ENCODE data around the gene RGS7BP. TPM values are rescaled to one million over a fixed set of nuclear protein-coding genes. Genes with fewer than 3 reads are reported as not detected.

The RGS7BP gene
- total RNA-seq, 1 donor from 2014 or later = 1.0 TPM

- TF ChIP-seq CTCF (IDR thresholded peaks at IDR 0.05; ENCODE audit: unreplicated experiment) = no peak
- no peak overlapping the region for H3K4me3 Mint-ChIP-seq
- DNase-seq (ENCODE audit: low spot score in 2 of 2, unreplicated experiment in 2 of 2) = no peak
- H3K36me3 Mint-ChIP-seq = no peaks in the 10 kb centered on the region
- H3K27ac Mint-ChIP-seq = no peak overlapping the region
- peaks cover 41% of the 10 kb centered on the region for H3K27me3 Mint-ChIP-seq (ENCODE audit: low read depth)
- H3K4me1 Mint-ChIP-seq = no peaks in the 10 kb centered on the region
- H3K9me3 Mint-ChIP-seq = no peaks in the 10 kb centered on the region
These were observed 110.1 kb downstream of the RGS7BP start for GRCh38 chr5:64615895-64616294.

DNA sequence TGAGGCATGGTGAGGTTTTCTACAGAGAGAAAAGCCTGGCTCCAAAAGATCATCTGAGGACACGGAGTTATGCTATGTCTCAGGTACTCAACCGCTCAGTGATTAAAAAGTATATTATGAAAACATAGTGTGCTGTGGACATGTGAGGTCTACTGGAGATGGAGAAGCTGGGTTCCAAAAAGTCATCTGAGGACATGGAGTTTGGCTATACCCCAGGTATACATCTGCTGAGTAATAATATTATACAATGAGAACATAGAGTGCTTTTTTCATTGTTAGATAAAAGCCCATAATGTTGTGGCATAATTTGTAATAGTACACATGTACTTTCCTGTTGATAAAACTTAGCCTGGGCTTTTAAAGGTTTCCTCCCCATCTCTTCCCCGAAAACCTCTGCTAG is 113.8 kb downstream of the RGS7BP start:
- Mint-ChIP-seq H3K27me3 (ENCODE audit: low read depth) (peaks cover 44% of the 10 kb centered on the region), H3K36me3 (no peaks in the 10 kb centered on the region), H3K4me3 (no peak overlapping the region), H3K27ac (no peak overlapping the region), H3K4me1 (no peaks in the 10 kb centered on the region), H3K9me3 (no peaks in the 10 kb centered on the region)
- DNase-seq (ENCODE audit: low spot score in 2 of 2, unreplicated experiment in 2 of 2) = no peak
- no peak for TF ChIP-seq CTCF (IDR thresholded peaks at IDR 0.05; ENCODE audit: unreplicated experiment)

- Mint-ChIP-seq H3K4me3 (no peak overlapping the region), H3K27ac (no peak overlapping the region), H3K27me3 (ENCODE audit: low read depth) (peaks cover 21% of the 10 kb centered on the region), H3K9me3 (no peaks in the 10 kb centered on the region), H3K36me3 (no peaks in the 10 kb centered on the region), H3K4me1 (no peaks in the 10 kb centered on the region)
- no peak for DNase-seq (ENCODE audit: low spot score in 2 of 2, unreplicated experiment in 2 of 2)
- TF ChIP-seq CTCF (IDR thresholded peaks at IDR 0.05; ENCODE audit: unreplicated experiment) = no peak
These were observed 117.2 kb downstream of the RGS7BP start for GRCh38 chr5:64622991-64623390.

GRCh38 chr5:64625678-64626077 is 119.9 kb downstream of the RGS7BP start:
- no peak for DNase-seq (ENCODE audit: low spot score in 2 of 2, unreplicated experiment in 2 of 2)
- no peak for TF ChIP-seq CTCF (IDR thresholded peaks at IDR 0.05; ENCODE audit: unreplicated experiment)
- H3K9me3 Mint-ChIP-seq = no peaks in the 10 kb centered on the region
- H3K27me3 Mint-ChIP-seq (ENCODE audit: low read depth) = peaks cover 17% of the 10 kb centered on the region
- no peaks in the 10 kb centered on the region for H3K4me1 Mint-ChIP-seq
- no peak overlapping the region for H3K4me3 Mint-ChIP-seq
- no peak overlapping the region for H3K27ac Mint-ChIP-seq
- H3K36me3 Mint-ChIP-seq = no peaks in the 10 kb centered on the region

DNA sequence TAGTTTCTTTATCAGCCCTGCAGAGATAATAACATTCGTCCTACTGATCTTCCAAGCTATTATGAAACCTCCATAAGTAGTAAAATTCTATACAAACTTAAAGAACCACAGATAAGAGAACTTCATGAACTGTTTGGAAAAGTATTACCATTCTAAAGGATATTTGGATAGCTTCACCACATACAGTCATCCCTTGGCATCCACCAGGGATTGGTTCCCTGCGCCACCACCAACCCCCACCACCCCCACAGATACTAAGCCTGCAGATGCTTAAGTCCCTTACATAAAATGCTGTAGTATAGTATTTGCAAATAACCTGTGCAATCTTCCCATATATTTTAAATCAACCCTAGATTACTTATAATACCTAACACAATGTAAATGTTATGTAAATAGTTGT is 123.1 kb downstream of the RGS7BP start:
- H3K27ac Mint-ChIP-seq = no peak overlapping the region

More for the DNA sequence above, 123.1 kb downstream of the RGS7BP start:
- Mint-ChIP-seq H3K9me3 (no peaks in the 10 kb centered on the region), H3K4me1 (no peaks in the 10 kb centered on the region), H3K4me3 (no peak overlapping the region), H3K27me3 (ENCODE audit: low read depth) (peaks cover 4% of the 10 kb centered on the region), H3K36me3 (no peaks in the 10 kb centered on the region)
- no peak for TF ChIP-seq CTCF (IDR thresholded peaks at IDR 0.05; ENCODE audit: unreplicated experiment)
- no peak for DNase-seq (ENCODE audit: low spot score in 2 of 2, unreplicated experiment in 2 of 2)

Data from mesothelial cell of epicardium (in vitro differentiated cells).